Measurements from ENCODE around the gene ANKK1.

ANKK1 gene

DNA sequence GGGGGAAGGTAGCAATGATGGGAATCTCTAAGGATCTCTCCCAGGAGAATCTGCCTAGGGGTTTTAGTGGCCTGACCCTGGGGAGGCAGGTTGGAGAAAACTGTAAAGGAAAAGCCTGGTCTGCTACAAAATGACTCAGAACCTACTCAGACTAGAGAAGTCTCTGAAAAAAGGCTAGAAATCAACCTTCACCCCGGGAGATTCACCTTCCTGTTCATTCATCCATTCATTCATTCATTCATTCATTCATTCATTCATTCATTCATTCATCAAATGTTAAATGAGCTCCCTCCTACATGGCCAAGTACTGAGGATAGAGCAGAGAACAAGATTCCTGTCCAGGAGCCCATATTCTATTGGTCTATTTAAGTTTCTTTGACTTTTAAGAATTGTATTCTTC is 8.9 kb upstream of the ANKK1 start:
- DNase-seq (ENCODE audit: low read depth), result no peak

DNA sequence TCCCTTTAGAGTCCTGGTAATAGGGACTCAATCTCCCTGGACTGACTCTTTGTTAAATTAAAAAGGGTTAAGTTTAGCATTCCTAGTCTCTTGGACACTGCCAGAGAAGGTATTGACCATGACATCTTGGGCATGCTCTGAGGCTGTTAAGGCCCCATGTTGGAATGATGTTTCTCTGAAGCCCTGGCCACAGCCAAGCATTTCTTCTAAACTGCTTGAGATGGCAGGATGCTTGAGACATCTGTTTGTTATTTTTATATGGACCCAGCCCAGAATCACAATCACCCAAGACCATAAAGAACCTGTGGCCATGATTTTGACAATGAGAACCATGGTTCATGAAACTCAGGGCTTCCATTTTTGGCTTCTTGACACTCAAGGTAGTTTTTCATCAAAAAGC is 5.5 kb upstream of the ANKK1 start:
- no peak for DNase-seq (ENCODE audit: low read depth)

DNA sequence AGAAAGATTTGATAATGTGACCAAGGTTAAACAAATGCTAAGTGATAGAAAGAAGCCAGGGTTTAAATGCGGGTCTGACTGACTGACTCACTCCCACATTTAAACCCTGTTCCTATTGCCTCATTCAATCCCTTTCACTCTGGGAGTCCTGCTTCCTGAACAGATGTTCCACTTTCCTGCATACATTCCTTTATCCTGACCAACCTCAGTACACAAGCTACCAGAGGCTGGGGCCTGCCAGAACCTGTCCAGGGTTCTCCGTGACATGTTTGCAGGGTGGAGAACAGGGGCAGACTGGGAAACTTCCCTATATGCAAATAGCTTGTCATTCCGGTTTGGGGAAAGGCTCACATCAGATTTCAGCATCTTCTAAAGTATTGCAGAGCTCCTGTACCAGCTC is 3.0 kb upstream of the ANKK1 start:
- DNase-seq (ENCODE audit: low read depth), result no peak

DNA sequence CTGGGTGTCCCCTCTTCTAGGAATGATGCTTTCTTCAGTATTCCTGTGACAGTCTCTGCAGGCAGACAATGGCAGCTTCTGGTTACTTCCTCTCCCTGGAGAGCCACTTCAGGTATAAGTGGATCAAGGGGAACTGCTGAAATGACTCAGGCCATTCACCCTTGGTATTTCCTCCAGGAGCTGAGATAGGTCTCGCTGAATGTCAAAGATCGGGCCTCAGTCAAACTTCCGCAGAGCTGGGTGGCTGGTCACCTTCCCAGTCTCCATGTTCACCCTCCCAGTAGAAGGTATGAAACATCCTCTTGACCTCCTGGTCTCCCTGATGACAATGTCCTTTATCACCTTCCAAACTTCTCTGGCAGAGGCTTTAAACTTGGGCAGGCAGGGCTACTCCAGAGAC is 1.8 kb upstream of the ANKK1 start:
- DNase-seq (ENCODE audit: low read depth), result no peak

DNA sequence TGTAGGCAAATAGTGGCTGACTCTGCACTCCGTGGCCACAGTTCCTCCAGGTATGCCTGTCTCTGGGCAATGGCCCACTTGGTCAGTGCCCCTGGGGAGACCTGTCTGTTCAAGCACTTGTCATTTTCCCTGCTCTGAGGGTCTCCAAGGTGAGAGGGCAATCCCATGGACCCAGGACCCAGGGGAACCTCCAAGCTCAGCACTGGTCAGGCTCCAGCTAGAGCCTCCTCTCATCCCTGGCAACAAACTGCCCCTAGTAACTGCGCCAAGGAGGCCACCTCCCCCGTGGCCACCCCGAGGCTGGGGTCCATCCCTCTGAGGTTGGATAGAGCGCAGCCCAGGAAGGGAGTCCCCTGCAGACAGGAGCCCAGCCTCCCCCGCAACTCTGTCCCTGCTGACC is 713 bp upstream of the ANKK1 start:
- no peak for DNase-seq (ENCODE audit: low read depth)

DNA sequence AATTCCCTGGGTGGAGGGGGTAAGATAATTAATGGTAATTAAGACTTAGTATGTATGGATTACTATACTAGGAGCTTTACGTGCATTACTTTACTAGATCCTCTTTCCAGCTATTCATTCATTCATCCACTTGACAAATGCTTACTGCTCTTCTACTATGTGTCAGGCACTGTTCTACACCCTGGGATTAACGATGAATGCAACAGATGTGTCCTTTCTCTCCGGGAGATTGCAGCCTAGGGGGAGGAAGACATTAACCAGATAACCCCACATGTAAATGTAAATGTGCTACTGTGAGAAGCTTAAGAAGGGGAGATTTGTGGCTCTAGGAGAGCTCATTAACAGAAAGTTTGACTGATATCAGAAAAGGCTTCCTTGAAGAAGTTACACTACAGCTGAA is 1.7 kb downstream of the ANKK1 start:
- no peak for DNase-seq (ENCODE audit: low read depth)

DNA sequence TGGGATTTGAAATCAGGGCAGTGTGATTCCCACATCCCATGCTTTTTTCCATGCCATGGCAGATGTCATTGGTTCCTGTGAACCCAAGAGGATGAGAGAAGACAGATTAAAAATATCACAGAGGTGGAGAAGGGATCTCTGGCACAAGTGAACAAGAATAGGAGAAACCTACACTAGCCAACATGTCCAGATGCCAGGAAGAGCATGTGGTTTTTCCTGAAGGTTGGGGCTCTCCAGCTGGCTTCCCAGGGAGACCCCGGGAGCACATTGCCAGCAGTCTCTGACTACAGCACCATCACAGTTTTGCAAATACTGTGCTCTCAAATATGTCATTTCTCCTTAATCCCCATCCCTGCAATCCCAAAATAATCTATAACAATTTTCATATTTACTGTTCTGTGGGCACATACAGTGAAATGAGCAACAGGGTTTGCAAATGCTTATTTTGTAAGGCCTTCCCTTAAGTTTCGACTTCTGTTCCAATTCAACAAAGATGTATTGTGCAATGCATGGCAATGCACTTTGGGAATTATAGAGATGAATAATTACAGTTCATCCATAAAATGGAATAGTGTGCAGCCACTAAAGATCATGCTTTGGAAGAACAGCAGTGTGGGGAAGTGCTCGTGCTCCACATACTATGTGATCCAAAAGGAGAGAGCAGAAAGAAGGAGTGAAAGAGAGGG is 4.8 kb downstream of the ANKK1 start:
- DNase-seq (ENCODE audit: low read depth), result no peak

DNA sequence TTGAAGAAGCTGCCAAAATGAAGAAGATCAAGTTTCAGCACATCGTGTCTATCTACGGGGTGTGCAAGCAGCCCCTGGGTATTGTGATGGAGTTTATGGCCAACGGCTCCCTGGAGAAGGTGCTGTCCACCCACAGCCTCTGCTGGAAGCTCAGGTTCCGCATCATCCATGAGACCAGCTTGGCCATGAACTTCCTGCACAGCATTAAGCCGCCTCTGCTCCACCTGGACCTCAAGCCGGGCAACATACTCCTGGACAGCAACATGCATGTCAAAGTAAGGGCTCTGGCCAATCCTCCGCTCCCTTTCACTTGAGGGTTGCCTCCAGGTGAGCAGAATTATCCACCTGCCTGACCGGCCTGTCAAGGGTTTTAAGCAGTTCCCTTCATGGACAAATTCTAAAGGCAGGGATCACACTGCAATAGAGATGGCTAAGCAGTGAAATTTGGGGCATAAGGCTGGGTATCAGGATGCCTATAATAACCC is 6.0 kb downstream of the ANKK1 start:
- no peak for DNase-seq (ENCODE audit: low read depth)

DNA sequence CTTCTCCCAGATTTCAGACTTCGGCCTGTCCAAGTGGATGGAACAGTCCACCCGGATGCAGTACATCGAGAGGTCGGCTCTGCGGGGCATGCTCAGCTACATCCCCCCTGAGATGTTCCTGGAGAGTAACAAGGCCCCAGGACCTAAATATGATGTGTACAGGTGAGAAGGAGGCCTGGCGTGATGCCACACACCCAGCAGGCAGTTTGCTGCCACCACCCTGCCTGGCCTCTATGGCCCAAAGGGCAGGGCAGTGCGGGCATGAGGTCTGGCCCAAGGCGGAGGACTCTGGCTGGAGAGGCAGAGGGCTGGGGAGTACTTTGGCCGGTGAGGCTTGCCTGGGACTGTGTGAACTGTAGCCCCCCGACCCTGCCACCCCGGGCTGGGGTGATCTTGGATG is 7.3 kb downstream of the ANKK1 start:
- DNase-seq (ENCODE audit: low read depth), result no peak

DNA sequence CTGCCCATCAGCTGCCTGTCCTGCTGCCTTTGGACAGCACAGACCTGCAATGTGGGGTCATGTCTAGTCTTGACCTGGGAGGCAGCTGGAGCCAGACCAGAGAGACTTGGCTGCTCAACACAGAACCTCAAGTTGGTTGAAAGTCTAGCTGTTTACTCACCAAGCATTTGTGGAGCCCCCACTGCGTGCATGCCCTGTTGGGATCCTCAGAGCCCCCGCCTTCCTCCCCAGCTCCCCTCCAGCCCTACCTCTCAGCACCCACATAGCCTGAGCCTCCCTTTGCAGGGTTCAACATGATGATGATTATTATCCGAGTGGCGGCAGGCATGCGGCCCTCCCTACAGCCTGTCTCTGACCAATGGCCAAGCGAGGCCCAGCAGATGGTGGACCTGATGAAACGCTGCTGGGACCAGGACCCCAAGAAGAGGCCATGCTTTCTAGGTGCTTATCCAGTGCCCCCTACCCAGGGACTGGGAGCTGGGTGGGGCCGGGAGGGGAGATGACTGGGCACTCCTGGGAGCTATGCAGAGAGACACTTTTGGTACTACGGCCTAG is 8.3 kb downstream of the ANKK1 start:
- no peak for DNase-seq (ENCODE audit: low read depth)

DNA sequence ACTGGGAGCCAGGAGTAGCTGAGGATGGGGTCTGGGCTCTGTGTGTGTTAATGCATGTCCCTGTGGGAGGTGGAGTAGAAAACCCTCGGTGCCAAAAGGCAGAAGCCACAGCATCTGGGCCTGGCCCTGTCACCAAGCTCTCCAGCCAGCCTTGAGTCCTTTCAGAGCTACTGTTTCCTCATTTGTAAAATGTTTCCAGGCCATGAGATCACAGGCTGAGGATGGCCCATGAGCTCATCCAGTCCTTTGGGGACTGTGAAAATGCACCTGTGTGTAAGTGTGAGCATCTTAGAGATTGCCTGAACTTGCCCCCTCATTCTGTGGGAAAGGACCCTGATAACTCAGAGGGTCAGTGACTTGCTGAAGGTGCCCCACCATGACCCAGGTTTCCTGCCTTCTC is 9.1 kb downstream of the ANKK1 start:
- no peak for DNase-seq (ENCODE audit: low read depth)

DNA sequence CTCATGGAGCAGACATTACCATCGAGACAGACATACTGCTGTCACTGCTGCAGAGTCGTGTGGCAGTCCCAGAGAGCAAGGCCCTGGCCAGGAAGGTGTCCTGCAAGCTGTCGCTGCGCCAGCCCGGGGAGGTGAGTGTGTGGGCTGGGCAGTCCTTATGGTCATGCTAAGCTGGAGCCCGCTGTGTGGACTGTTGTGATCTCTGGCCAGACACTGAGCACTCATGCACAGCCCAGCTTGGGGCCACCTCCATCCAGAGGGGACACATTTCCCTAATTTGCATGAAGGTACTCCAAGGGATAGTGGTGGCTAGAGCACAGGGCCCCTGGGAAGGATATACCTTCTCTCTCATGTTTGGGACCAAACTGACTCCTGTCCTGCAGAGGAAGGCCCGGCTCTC is 9.6 kb downstream of the ANKK1 start:
- DNase-seq (ENCODE audit: low read depth), result no peak

DNA sequence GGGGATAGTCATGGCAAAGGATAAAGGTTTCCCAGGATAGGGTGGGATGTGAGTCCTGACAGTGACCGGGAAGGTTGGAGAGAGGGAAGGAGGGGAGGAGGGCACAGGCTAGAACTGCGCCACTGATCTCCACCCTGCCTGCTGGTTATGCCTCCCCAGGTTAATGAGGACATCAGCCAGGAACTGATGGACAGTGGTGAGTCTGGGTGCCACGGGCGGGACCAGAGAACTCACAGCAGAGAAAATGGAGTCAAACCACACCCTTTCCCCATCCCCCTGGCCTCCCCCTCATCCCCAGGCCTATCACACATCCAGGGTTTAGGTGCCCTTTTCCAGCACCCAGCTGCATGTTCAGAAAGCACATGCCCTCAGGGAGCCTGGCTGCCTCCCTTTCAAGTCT is 10.2 kb downstream of the ANKK1 start:
- no peak for DNase-seq (ENCODE audit: low read depth)

DNA sequence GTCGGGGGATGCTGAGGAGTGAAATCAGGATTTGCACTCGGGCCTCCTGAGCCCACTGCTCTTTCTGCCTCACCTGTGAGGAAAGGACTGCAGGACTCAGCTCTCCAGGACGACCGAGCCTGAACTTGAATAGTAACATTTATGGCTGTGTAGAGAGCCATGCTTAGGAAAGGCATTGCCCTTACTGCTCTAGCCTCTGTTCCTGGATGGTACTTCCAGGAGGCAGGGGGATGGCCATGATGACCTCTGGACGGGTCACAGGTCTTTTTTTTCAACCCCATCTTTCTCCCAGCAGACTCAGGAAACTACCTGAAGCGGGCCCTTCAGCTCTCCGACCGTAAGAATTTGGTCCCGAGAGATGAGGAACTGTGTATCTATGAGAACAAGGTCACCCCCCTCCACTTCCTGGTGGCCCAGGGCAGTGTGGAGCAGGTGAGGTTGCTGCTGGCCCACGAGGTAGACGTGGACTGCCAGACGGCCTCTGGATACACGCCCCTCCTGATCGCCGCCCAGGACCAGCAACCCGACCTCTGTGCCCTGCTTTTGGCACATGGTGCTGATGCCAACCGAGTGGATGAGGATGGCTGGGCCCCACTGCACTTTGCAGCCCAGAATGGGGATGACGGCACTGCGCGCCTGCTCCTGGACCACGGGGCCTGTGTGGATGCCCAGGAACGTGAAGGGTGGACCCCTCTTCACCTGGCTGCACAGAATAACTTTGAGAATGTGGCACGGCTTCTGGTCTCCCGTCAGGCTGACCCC is 11.3 kb downstream of the ANKK1 start:
- DNase-seq (ENCODE audit: low read depth), result no peak

DNA sequence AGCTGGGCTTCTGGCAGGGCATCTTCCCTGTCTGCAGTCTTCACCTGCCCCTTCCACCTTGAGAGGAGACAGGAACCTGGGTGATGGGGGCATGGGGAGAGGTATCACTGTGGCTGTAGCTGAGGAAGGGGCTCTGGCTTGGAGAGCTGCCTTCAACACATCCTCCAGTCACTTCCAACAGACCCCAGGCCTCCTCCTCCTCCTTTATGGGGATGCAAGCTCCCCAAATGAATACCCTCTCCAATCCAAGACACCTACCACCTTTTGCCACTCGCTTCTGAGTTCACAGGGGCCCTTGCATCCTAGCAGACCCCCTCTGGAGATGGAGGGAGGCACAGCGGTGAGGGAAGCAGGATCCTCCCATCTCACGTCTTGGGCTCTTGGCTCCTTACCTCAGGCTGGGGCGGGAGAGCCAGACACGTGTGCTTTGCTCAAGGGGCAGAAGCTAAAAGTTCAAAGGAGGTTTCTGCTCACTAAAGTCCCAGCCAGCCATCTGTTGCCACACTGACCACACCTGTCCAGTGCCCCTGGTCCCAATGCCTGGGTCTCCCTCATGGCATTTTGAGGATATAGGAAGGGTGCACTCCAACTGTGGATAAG is 13.2 kb downstream of the ANKK1 start:
- DNase-seq (ENCODE audit: low read depth), result no peak

DNA sequence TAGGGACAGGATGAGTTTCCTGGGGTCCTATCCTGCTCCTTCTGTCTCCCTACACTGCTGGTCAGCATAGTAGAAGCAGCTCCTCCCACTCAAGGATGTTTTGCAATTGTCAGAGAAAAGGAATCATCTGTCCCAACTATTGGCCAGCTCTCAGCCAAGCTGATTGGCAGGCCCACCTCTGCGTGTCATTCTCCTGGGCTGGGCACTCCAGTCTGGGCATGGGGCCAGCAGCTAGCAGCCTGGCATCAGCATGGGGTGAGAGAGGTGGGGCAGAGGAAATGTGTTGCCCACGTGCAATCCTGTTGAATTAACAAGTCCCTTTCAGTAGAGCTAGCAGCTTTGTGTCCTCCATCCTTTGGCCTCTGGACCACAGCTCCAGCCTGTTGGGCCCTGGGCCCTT is 14.1 kb downstream of the ANKK1 start:
- no peak for DNase-seq (ENCODE audit: low read depth)

DNA sequence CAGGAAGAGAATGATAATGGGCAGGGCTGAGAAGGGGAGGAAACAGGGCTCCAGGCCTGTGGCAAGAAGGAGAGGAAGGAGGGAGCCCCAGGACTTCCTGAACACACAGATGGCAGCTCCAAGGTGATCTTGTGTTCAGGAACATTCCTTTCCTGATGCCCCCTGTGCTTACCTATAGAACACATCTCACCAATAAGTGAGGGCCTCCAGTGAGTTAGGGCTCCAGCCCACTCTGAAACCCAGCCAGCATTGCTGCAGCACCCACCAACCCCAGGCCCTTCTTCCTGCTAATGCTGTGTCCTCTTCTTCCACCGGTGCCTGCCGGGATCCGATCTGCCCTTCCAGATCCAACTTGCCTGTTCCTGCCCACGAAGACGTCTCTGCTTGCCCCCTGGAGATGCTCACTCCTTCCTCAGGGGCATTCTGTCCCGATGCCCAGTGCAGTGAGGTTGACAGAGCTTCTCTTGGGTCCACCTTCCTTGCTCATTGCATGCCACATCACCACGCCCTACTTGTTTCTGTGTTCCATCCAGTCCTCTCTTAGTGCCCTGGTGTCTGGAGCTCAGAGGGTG is 17.4 kb downstream of the ANKK1 start:
- DNase-seq (ENCODE audit: low read depth), result no peak

DNA sequence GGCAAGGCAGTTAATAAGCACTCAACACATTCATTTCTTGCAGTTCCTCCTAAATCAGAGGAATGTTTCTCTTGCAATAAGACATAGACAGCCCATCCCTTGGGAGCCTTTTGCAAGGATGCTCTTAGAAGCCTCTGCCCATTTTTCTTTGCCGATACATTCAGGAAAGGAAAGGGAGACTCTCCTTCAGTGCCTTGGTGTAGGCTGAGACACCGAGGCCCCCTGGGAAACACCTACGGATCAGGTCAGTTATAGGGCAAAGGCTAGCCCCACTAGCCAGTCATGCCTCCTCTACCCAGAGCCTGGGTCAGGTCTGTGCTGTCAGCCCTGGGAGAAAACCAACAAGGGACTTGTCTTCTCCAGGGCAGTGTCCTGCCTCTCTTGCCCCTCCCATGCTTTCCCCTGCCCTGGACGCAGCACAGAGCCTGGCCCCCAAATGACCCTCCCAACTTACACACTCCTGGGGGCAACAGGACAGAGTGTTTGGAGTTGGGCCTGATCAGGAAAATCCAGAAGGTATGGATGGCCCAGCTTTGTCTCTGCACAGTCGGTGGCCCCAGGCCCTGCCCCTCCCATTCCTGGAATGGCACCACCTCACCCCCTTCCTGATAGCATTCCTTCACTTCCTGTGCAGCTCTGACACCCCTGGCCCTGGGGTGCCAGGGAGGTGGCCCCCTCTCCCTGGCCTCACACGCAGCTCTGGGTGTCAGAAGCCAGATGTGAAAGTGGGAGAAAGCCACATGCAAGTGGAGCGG is 18.3 kb downstream of the ANKK1 start:
- DNase-seq (ENCODE audit: low read depth), result no peak

DNA sequence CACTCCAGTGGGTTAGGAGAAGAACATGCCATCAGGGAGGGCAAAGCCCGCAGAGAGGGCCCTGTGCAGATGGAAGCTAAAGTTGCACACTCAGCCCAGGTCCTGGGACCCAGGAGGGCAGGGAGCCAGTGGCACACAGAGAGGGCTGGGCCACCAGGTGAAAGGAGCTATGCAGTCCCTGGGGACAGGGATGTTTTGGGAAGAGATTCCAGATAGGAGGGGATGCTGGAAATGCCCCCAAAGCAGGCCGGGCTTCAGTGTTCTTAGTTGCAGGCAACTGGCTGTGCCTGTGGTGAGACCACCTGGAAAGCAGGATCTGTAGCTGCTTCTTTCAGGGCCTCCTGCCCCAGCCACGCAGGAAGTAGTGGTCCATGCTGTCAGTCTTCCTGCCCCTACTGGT is 19.6 kb downstream of the ANKK1 start:
- no peak for DNase-seq (ENCODE audit: low read depth)

DNA sequence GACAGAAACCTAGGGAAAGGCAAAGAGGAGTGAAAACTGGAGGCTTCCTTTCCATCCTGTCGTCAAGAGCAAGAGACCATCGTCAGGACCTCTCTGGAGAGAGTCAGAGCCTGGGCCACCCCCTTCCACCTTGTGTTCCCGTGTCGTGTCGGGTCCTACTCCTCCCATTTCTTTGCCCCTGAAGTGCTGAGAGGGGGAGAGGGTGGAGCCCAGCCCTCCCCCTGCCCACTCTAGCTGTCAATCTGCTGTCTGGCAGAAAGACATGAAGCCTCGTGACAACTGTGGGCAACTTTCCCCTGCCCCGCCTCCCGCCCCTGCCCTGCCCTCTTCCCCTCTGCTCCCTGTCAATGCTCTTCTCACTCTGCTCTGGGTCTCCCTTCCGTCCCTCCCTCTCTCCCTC is 20.6 kb downstream of the ANKK1 start:
- DNase-seq (ENCODE audit: low read depth), result no peak

DNA sequence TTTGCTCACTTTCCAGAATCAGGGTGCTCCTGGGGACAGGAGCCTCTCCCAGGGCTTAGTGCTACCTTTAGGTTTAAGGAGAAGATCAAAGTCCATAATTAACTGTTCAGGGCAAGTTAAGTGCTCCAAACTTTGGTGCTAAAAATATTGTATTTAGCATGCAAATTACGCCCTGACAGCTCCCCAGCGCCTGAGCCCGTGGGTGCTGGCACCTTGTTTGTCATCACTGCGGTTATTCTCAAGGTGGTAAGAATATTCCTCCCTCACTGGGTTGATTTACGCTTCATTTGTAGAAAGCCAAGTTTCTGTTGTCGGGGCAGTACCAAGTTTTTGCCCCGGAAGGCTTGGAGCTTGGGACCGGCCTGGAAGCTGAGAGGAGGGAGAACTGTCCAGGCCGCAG is 21.3 kb downstream of the ANKK1 start:
- DNase-seq (ENCODE audit: low read depth), result no peak

DNA sequence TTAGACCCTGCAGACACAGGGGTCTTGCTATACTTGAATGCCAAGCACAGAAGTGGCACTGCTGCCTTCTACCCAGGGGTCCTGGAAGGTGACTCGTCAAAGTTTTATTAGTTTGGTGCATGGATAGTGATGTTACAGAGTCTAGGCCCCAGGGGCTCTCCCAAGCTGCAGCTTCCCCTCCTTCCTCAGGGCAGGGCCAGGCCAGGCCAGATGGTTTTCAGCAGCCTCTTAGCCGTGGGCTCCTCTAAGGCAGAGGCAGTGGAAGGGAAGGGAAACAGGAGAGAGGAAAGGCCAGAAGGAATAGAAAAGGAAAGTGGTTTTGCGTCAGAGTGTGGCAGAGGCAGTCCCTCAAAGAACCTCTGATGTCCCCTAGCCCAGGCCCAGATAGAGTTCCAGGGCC is 21.9 kb downstream of the ANKK1 start:
- DNase-seq (ENCODE audit: low read depth), result no peak

Measured in activated T-helper 9 cell treated with anti-CD3 and anti-CD28 coated beads, Interleukin-2, amount 50 U/mL, for 16 hours (primary cell).